T follicular helper cell (primary cell): ENCODE results near the gene BRME1.
A peak's percentile ranks its signal among the peaks of the same experiment; 100 is the strongest.
"Not testable (repeated sequence)": the region's sequence is repeated elsewhere in the genome, so short reads cannot be mapped to it uniquely, and the experiment has no call there.

ENCODE experiments used
- DNase-seq: peaks from one replicate; pipeline ENCODE4 v3.0.0-alpha.2; 2020; ENCODE audit warnings: low read depth

Gene BRME1

GRCh38 chr19:13926715-13927114 is 20.8 kb upstream of the BRME1 start:
- DNase-seq, result no peak

GRCh38 chr19:13926010-13926409 is 20.1 kb upstream of the BRME1 start:
- DNase-seq, result no peak

GRCh38 chr19:13923194-13923987 is 17.5 kb upstream of the BRME1 start:
- DNase-seq, result no peak

GRCh38 chr19:13922118-13922517 is 16.2 kb upstream of the BRME1 start:
- DNase-seq, result not testable (repeated sequence)

- no peak for DNase-seq
Measured at GRCh38 chr19:13920940-13921747, 15.2 kb upstream of the BRME1 start.

GRCh38 chr19:13920524-13920923 is 14.6 kb upstream of the BRME1 start:
- DNase-seq, result no peak

- DNase-seq, result no peak
Measured at GRCh38 chr19:13918726-13919411, 13.0 kb upstream of the BRME1 start.

- no peak for DNase-seq
Measured at GRCh38 chr19:13917888-13918406, 12.0 kb upstream of the BRME1 start.

- DNase-seq, result no peak
Measured at GRCh38 chr19:13914777-13915176, 8.9 kb upstream of the BRME1 start.

- no peak for DNase-seq
Measured at GRCh38 chr19:13913352-13913751, 7.4 kb upstream of the BRME1 start.

GRCh38 chr19:13909430-13909829 is 3.5 kb upstream of the BRME1 start:
- DNase-seq, result no peak

GRCh38 chr19:13908674-13909073 is 2.8 kb upstream of the BRME1 start:
- DNase-seq, result no peak

- DNase-seq, result no peak
Measured at GRCh38 chr19:13906910-13907309, 993 bp upstream of the BRME1 start.

GRCh38 chr19:13906521-13906904 is 596 bp upstream of the BRME1 start:
- peak; percentile 26 for DNase-seq

GRCh38 chr19:13902993-13903555 is 2.8 kb downstream of the BRME1 start:
- DNase-seq, result no peak

GRCh38 chr19:13899912-13900584 is 5.9 kb downstream of the BRME1 start:
- DNase-seq, result no peak

- DNase-seq, result no peak
Measured at GRCh38 chr19:13899393-13899792, 6.5 kb downstream of the BRME1 start.

- no peak for DNase-seq
Measured at GRCh38 chr19:13896227-13896626, 9.7 kb downstream of the BRME1 start.

GRCh38 chr19:13894552-13894951 is 11.4 kb downstream of the BRME1 start:
- DNase-seq, result no peak

GRCh38 chr19:13892870-13893269 is 13.0 kb downstream of the BRME1 start:
- DNase-seq, result no peak

- no peak for DNase-seq
Measured at GRCh38 chr19:13890136-13890535, 15.8 kb downstream of the BRME1 start.

- DNase-seq, result no peak
Measured at GRCh38 chr19:13888281-13888680, 17.6 kb downstream of the BRME1 start.
